GM19035 (cell line): Measurements from ENCODE around the gene ULK4.
A peak's percentile ranks its signal among the peaks of the same experiment; 100 is the strongest.
"Not testable (repeated sequence)": the region's sequence is repeated elsewhere in the genome, so short reads cannot be mapped to it uniquely, and the experiment has no call there.

Experiments used
- ATAC-seq: cut with Tn5 transposase; IDR thresholded peaks from one replicate; pipeline ENCODE4 v1.9.1; 2021; ENCODE audit not compliant: unreplicated experiment

Gene ULK4

GRCh38 chr3:41581700-41582099, 380.2 kb downstream of the ULK4 start:
- peak; percentile 83 for ATAC-seq

GRCh38 chr3:41580274-41580959, 381.5 kb downstream of the ULK4 start:
- ATAC-seq = no peak

GRCh38 chr3:41579861-41580260, 382.0 kb downstream of the ULK4 start:
- no peak for ATAC-seq

GRCh38 chr3:41578798-41579197, 383.1 kb downstream of the ULK4 start:
- ATAC-seq = no peak

- no peak for ATAC-seq
Measured at GRCh38 chr3:41575724-41576123, 386.2 kb downstream of the ULK4 start.

- ATAC-seq = no peak
Measured at GRCh38 chr3:41574900-41575299, 387.0 kb downstream of the ULK4 start.

GRCh38 chr3:41573591-41573990, 388.3 kb downstream of the ULK4 start:
- no peak for ATAC-seq

GRCh38 chr3:41572092-41572491, 389.8 kb downstream of the ULK4 start:
- ATAC-seq = no peak

- no peak for ATAC-seq
Measured at GRCh38 chr3:41569632-41570305, 392.1 kb downstream of the ULK4 start.

- ATAC-seq = no peak
Measured at GRCh38 chr3:41565948-41566514, 395.9 kb downstream of the ULK4 start.

GRCh38 chr3:41565003-41565402, 396.9 kb downstream of the ULK4 start:
- no peak for ATAC-seq

- not testable (repeated sequence) for ATAC-seq
Measured at GRCh38 chr3:41556245-41556644, 405.7 kb downstream of the ULK4 start.

GRCh38 chr3:41532976-41533375, 428.9 kb downstream of the ULK4 start:
- no peak for ATAC-seq

- no peak for ATAC-seq
Measured at GRCh38 chr3:41526995-41527573, 434.8 kb downstream of the ULK4 start.

- ATAC-seq = no peak
Measured at GRCh38 chr3:41525303-41526064, 436.4 kb downstream of the ULK4 start.

GRCh38 chr3:41523897-41524296, 438.0 kb downstream of the ULK4 start:
- ATAC-seq = no peak

- peak; percentile 60 for ATAC-seq
Measured at GRCh38 chr3:41522612-41523011, 439.3 kb downstream of the ULK4 start.

- no peak for ATAC-seq
Measured at GRCh38 chr3:41521010-41521655, 440.8 kb downstream of the ULK4 start.

GRCh38 chr3:41519746-41520145, 442.2 kb downstream of the ULK4 start:
- ATAC-seq = no peak

GRCh38 chr3:41518626-41519025, 443.3 kb downstream of the ULK4 start:
- no peak for ATAC-seq
